ENCODE results near the gene RINL.
"Not testable (repeated sequence)": the region's sequence is repeated elsewhere in the genome, so short reads cannot be mapped to it uniquely, and the experiment has no call there.

Gene RINL

GRCh38 chr19:38836159-38836982, 41.7 kb downstream of the RINL start:
- DNase-seq (ENCODE audit: low read depth in 2 of 3, low spot score in 1 of 3): no peak

- no peak for DNase-seq (ENCODE audit: low read depth in 2 of 3, low spot score in 1 of 3)
Measured at GRCh38 chr19:38834590-38834989, 43.5 kb downstream of the RINL start.

DNA sequence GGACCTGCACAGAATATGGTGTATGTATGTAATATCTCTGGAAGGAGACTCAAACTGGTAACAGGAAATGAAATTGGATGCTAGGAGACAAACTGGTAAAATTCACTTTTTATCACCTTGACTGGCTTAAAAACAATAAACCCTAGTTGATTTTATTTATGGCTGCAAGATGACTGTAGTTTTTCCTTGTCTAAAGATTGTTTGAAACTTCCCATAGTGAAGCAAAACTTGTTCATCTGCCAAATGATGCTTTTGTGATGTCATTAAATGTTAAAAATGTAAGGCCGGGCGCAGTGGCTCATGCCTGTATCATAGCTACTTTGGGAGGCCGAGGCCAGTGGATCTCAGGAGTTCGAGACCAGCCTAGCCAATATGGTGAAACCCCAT, 44.0 kb downstream of the RINL start:
- no peak for DNase-seq (ENCODE audit: low read depth in 2 of 3, low spot score in 1 of 3)

- no peak for DNase-seq (ENCODE audit: low read depth in 2 of 3, low spot score in 1 of 3)
Measured at GRCh38 chr19:38833092-38833425, 45.0 kb downstream of the RINL start.

DNA sequence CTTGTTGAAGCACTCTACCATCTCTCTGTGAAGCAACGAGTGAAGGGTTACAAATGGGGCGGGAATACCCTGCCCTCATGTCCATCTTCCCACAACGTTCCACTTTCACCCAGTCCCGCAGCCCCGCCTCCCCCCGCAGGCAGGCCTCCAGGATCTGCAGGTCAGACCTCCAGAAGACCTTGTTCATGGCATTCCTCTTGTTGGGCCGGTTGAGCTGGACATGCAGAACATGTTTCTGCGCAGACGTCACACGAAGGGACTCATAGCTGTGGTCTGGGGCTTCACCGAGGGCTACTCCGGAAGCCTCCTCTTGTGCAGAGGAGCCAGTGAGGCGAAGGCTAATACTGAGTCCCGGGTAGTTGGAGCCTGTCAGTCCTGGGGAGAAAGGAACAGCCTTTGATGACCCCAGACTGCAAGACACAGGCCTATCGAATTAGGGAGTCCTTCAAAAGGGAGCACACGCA, 46.9 kb downstream of the RINL start:
- no peak for DNase-seq (ENCODE audit: low read depth in 2 of 3, low spot score in 1 of 3)

DNA sequence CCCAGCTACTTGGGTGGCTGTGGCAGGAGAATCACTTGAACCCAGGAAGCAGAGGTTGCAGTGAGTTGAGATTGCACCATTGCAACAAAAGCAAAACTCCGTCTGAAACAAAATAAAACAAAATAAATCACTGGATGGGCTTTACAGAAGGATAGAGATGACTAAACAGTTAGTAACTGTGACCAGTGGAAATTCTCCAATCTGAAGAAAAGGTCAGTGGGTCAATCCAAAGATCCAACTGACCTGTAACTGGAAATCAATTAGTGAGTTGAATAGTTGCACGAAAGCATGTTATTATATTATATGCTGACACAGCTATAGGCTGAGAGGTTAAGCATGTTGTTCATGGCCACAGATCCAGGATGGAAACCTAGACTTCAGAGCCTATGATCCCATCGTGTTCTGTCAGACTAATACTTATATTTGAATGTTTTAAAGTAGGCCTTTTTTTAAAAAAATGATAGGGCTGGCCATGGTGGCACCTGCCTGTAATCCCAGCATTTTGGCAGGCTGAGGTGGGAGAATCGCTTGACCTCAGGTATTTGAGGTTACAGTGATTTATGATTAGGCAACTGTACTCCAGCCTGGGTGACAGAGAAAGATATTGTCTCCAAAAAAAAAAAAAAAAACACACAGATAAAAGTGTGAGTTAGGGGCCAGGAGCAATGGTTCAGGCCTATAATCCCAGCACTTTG, 47.9 kb downstream of the RINL start:
- DNase-seq (ENCODE audit: low read depth in 2 of 3, low spot score in 1 of 3): no peak

GRCh38 chr19:38829203-38829602, 48.9 kb downstream of the RINL start:
- DNase-seq (ENCODE audit: low read depth in 2 of 3, low spot score in 1 of 3): not testable (repeated sequence)

DNA sequence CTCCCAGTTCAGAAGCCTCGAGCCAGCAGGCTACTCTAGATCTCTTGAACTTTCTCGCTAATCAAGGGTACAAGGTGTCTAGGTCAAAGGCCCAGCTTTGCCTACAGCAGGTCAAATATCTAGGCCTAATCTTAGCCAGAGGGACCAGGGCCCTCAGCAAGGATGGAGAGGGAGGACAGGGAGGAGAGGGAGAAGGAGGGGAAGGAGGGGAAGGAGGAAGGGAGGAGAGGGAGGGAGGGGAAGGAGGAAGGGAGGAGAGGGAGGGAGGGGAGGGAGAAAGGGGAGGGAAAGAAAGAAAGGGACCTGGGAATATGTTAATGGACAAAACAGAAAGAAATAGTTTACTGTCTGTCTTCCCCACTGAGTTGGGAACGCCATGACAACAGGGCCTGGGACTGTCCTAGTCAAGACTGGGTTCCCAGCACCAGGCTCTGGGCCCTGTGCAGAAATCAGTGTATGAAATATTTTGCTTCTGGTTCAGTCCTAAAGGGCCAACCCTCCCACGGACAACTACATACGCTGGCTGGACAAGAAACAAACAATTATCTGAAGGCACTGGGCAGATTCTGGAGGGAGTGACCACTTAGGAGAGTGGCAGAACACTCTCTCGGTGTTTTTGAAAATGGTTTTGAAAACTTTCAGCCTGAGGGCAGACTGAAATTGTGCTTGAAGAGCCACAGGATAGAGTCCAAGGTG, 51.1 kb downstream of the RINL start:
- no peak for DNase-seq (ENCODE audit: low read depth in 2 of 3, low spot score in 1 of 3)

DNA sequence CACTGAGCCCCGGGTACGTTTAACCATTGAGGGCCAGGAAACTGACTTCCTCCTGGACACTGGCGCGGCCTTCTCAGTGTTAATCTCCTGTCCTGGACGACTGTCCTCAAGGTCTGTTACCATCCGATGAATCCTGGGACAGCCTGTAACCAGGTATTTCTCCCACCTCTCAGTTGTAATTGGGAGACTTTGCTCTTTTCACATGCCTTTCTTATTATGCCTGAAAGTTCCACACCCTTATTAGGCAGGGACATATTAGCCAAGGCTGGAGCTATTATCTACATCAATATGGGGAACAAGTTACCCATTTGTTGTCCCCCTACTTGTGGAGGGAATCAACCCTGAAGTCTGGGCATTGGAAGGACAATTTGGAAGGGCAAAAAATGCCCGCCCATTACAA, 52.1 kb downstream of the RINL start:
- DNase-seq (ENCODE audit: low read depth in 2 of 3, low spot score in 1 of 3): not testable (repeated sequence)

DNA sequence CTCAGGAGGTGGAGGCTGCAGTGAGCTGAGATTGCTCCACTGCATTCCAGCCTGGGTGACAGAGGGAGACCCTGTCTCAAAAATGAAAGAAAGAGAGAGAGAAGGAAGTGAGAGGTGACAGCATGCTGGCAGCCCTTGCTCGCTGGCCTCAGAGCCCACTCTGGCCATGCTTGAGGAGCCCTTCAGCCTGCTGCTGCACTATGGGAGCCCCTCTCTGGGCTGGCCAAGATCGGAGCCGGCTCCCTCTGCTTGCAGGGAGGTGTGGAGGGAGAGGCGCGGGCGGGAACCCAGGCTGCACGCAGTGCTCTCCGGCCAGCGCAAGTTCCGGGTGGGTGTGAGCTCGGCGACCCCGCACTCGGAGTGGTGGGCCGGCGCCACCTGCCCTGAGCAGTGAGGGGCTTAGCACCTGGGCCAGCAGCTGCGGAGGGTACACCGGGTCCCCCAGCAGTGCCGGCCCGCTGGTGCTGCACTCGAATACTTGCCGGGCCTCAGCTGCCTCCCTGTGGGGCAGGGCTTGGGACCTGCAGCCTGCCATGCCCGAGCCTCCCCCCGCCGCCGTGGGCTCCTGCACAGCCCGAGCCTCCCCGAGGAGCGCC, 56.7 kb downstream of the RINL start:
- not testable (repeated sequence) for DNase-seq (ENCODE audit: low read depth in 2 of 3, low spot score in 1 of 3)

- DNase-seq (ENCODE audit: low read depth in 2 of 3, low spot score in 1 of 3): no peak
Measured at GRCh38 chr19:38819231-38819920, 58.7 kb downstream of the RINL start.
